GM23248 (cell line): ENCODE results near the gene AFMID.
A peak's percentile ranks its signal among the peaks of the same experiment; 100 is the strongest.

Experiments
- EZH2 ChIP-seq: fragments of 200-600 bp; sonication (generic); IDR thresholded peaks from 2 replicates; pipeline ENCODE4 v1.6.1; 2018; ENCODE audit warnings: antibody characterized with exemption, mild to moderate bottlenecking; ENCODE audit not compliant: insufficient read depth, poor library complexity, severe bottlenecking
- EZH2phosphoT487 ChIP-seq: fragments of 200-600 bp; sonication (generic); IDR thresholded peaks from 2 replicates; pipeline ENCODE4 v1.6.1; 2018; ENCODE audit warnings: antibody characterized with exemption, moderate library complexity, mild to moderate bottlenecking, low read depth; ENCODE audit not compliant: insufficient read depth

GRCh38 chr17:78230996-78231935 is 44.1 kb downstream of the AFMID start, which contains the start of gene TMEM235:
- peak; percentile 57 for TF ChIP-seq EZH2
- 0 out of 2 replicates have a peak, but pooled peaks have one; percentile 39 for TF ChIP-seq EZH2phosphoT487
